Measurements from ENCODE around the gene SPIN1.

The SPIN1 gene

GRCh38 chr9:88359974-88360373 is 28.3 kb upstream of the SPIN1 start:
- DNase-seq (ENCODE audit: low spot score): no peak
- in situ Hi-C loops (cut with MboI; ENCODE audit: low sequenced_read_pairs, unreplicated experiment): no loop called here
- TF ChIP-seq, protein P1, sequence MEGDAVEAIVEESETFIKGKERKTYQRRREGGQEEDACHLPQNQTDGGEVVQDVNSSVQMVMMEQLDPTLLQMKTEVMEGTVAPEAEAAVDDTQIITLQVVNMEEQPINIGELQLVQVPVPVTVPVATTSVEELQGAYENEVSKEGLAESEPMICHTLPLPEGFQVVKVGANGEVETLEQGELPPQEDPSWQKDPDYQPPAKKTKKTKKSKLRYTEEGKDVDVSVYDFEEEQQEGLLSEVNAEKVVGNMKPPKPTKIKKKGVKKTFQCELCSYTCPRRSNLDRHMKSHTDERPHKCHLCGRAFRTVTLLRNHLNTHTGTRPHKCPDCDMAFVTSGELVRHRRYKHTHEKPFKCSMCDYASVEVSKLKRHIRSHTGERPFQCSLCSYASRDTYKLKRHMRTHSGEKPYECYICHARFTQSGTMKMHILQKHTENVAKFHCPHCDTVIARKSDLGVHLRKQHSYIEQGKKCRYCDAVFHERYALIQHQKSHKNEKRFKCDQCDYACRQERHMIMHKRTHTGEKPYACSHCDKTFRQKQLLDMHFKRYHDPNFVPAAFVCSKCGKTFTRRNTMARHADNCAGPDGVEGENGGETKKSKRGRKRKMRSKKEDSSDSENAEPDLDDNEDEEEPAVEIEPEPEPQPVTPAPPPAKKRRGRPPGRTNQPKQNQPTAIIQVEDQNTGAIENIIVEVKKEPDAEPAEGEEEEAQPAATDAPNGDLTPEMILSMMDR (IDR thresholded peaks at IDR 0.05; ENCODE audit: borderline replicate concordance, control extremely low read depth, extremely low read depth, insufficient read depth, missing control alignments): no peak

DNA sequence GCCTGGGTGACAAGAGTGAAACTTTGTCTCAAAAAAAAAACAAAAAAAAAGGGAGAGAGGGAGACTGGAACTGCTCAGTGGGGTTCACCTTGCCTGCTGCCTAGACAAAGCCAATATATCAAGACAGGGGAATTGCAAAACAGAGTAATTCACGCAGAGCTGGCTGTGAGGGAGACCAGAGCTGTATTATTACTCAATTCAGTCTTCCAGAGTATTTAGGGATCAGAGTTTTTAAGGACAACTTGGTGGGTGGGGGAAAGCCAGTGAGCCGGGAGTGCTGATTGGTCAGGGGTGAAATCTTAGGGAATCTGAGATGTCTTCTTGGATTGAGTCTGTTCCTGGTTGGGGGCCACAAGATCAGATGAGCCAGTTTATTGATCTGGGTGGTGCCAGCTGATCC is 25.6 kb upstream of the SPIN1 start:
- TF ChIP-seq, protein P1 (IDR thresholded peaks at IDR 0.05; ENCODE audit: borderline replicate concordance, control extremely low read depth, extremely low read depth, insufficient read depth, missing control alignments): no peak
- in situ Hi-C loops (cut with MboI; ENCODE audit: low sequenced_read_pairs, unreplicated experiment): no loop called here
- no peak for DNase-seq (ENCODE audit: low spot score)

- in situ Hi-C loops (cut with MboI; ENCODE audit: low sequenced_read_pairs, unreplicated experiment): no loop called here
- TF ChIP-seq, protein P1 (IDR thresholded peaks at IDR 0.05; ENCODE audit: borderline replicate concordance, control extremely low read depth, extremely low read depth, insufficient read depth, missing control alignments): no peak
- DNase-seq (ENCODE audit: low spot score): no peak
Measured at GRCh38 chr9:88363661-88364060, 24.6 kb upstream of the SPIN1 start.

DNA sequence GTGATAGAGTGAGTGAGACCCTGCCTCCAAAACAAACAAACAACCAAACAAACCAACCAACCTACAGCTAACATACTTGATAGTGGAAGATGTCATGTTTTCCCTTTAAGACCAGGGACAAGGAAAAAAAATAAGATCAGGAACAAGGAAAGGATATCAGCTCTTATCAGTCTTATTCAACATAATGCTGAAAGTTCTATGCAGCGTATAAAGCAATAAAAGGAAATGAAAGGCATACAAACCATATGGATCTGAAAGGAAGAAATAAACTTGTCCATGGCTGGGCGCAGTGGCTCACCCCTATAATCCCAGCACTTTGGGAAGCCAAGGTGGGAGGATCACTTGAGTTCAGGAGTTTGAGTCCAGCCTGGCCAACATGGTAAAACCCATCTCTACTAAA is 23.5 kb upstream of the SPIN1 start:
- TF ChIP-seq, protein P1 (IDR thresholded peaks at IDR 0.05; ENCODE audit: borderline replicate concordance, control extremely low read depth, extremely low read depth, insufficient read depth, missing control alignments): no peak
- in situ Hi-C loops (cut with MboI; ENCODE audit: low sequenced_read_pairs, unreplicated experiment): no loop called here

DNA sequence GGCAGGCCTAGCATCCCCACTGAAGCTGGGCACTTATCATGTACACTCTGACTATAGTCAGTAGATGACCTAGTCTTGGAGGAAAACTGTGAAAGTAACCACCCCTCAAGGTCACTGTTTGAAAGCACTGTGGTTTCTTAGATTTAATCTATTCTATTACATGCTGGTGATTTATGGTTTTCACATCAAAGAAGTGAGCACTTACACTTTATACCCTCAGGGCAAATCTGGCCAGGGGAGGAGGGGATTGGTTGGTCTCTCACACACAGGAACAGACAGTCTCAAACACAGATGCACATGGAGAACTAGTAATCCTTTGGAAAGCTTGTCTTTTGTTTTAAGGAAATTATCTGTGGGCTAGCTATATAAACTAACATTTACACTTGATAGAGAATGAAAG is 17.9 kb upstream of the SPIN1 start:
- DNase-seq (ENCODE audit: low spot score): no peak
- TF ChIP-seq, protein P1 (IDR thresholded peaks at IDR 0.05; ENCODE audit: borderline replicate concordance, control extremely low read depth, extremely low read depth, insufficient read depth, missing control alignments): no peak
- in situ Hi-C loops (cut with MboI; ENCODE audit: low sequenced_read_pairs, unreplicated experiment): no loop called here

More for the DNA sequence above, 23.5 kb upstream of the SPIN1 start:
- no peak for DNase-seq (ENCODE audit: low spot score)

DNA sequence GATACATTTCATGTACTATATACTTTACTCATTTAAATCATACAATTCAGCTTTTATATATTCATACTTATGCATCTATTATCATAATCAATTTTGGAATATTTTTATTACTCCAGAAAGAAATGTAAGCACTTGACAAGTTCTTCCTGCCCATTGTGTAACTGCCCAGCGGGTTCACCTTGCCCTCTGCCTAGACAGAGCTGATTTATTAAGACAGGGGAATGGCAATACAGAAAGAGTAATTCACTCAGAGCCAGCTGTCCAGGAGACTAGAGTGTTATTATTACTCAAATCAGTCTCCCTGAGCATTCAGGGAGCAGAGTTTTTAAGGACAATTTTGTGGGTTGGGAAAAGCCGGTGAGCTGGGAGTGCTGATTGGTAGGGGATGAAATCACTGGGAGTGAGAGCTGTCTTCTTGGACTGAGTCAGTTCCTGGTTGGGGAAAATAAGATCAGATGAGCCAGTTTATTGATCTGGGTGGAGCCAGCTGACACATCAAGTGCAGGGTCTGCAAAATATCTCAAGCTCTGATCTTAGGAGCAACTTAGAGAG is 16.1 kb upstream of the SPIN1 start:
- no peak for DNase-seq (ENCODE audit: low spot score)
- in situ Hi-C loops (cut with MboI; ENCODE audit: low sequenced_read_pairs, unreplicated experiment): no loop called here
- TF ChIP-seq, protein P1 (IDR thresholded peaks at IDR 0.05; ENCODE audit: borderline replicate concordance, control extremely low read depth, extremely low read depth, insufficient read depth, missing control alignments): no peak

Measured in GM13976 (cell line).